GM12891 (cell line): ENCODE measurements around the gene EIPR1.

Source experiments
- DNase-seq: peaks from one replicate; pipeline ENCODE4 v3.0.0; 2011; ENCODE audit warnings: low spot score; ENCODE audit not compliant: insufficient read length
- FAIRE-seq: peaks from 2 replicates; lab custom pipeline; 2011; peaks lifted over from hg19 to GRCh38; lab: Jason Lieb, UNC
- PAX5 ChIP-seq: IDR thresholded peaks from 2 replicates; pipeline ENCODE4 v1.6.1; 2011; ENCODE audit warnings: low read length, moderate library complexity, mild to moderate bottlenecking; ENCODE audit not compliant: insufficient read depth, severe bottlenecking
- POLR2A ChIP-seq: IDR thresholded peaks from 2 replicates; pipeline ENCODE4 v1.6.1; 2011; ENCODE audit warnings: low read depth, low read length, control low read depth
- POLR2AphosphoS5 ChIP-seq: IDR thresholded peaks from 2 replicates; pipeline ENCODE4 v1.6.1; 2011; ENCODE audit warnings: low read depth, low read length, control low read depth
- POU2F2 ChIP-seq: IDR thresholded peaks from 2 replicates; pipeline ENCODE4 v1.6.1; 2011; ENCODE audit warnings: low read depth, mild to moderate bottlenecking, control low read depth, low read length, moderate library complexity
- SPI1 ChIP-seq: IDR thresholded peaks from 2 replicates; pipeline ENCODE4 v1.6.1; 2011; ENCODE audit warnings: low read depth, low read length, control low read depth
- TAF1 ChIP-seq: IDR thresholded peaks from 2 replicates; pipeline ENCODE4 v1.6.1; 2011; ENCODE audit warnings: low read depth, low read length, control low read depth

EIPR1 gene

DNA sequence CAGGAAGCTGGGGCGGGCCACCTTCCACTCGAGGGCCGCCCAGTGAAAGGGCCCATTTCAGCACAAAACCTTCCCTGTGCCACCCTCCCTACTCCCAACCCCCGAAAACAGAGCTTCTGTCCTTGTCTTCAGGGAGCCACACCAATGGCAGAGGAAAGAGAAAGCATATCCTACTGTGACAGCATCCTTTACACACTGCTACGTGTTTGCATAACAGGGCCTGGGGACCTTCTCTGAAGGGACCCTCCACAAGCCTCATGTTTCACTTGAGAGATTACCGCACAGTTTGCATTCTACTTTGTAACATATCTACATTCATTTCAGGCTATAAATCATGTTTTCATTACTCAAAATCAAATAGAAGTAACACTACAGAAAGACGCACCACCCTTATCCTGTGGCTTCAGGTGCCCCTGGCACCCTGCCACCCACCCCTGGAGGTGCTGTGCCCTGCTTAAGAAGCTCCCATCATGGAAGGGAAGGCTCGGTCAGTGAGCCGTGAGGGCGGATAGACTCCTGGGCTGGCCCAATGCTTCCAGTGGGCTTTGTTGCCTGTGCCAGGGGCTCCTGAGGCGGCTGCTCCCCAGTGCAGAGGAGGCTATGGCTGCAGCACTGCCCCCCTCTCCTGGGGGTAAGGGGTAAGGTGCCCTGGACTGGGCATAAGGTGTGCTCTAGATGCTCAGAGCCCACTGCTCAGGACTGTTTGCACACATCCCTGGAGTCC, 52.0 kb downstream of the EIPR1 start:
- no peak for FAIRE-seq
- no peak for DNase-seq
- TF ChIP-seq SPI1 (no peak), POU2F2 (no peak), POLR2A (no peak), PAX5 (no peak), POLR2AphosphoS5 (no peak), TAF1 (no peak)

DNA sequence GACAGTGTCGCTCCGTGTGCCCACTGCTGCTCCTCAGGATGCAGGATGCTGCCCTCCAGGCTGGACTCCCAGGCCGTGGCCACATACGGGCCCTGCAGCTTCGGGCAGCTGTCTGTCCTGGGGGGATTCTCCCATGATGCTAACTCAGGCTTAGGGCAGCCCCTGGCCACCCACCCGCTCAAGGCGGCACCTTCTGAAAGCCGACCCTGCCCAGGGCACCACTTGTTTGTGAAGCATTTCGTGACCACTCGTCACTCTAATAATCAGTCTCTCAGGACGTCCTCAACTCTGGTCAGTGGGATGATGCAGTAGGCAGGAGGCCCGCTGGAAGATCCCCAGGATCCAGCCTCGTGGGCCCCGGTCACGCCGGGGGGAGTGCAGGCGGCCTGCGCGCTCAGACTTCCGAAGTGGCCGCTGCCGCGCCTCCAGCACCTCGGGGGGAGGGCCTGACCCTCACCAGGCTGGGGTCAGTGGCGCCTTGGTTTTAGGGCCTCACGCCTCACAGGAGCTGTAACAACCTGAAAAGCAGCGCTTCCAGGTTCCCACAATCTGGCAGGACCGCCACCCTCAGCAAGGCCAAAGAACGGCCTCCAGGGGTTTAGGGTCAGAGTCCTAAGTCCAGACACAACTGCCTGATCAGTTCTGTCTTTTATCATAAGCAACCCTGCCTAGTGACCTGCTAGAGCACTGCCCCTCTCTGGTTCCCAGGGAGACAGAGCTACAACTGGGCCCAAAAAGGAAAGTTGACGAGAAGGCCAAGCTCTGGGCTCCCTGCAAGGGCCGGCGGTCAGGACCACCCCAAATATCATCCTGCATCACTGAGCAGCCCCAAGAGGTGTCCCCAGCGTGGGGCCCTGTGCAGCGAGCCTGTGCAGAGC, 53.0 kb downstream of the EIPR1 start:
- FAIRE-seq (no peak), DNase-seq (no peak)
- TF ChIP-seq SPI1 = no peak
- TF ChIP-seq PAX5 = no peak
- TF ChIP-seq POU2F2 = no peak
- no peak for TF ChIP-seq TAF1
- no peak for TF ChIP-seq POLR2AphosphoS5
- TF ChIP-seq POLR2A = no peak

DNA sequence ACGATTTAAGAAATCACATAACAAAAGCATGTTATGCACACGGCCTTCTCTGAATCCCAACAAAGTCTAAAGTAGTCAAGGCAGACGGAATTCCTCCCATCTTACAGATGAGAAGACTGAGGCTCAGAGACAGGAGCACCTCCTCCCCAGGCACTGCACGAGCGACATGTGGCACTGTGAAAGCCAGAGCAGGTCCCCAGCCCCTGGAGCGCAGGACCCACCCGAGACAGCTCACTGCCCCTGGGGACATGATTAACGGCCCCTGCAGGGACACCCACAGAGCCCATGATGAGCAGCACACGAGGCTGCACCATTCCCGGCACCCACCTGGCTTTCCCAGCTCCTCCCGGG, 53.6 kb downstream of the EIPR1 start:
- no peak for DNase-seq
- FAIRE-seq = no peak

DNA sequence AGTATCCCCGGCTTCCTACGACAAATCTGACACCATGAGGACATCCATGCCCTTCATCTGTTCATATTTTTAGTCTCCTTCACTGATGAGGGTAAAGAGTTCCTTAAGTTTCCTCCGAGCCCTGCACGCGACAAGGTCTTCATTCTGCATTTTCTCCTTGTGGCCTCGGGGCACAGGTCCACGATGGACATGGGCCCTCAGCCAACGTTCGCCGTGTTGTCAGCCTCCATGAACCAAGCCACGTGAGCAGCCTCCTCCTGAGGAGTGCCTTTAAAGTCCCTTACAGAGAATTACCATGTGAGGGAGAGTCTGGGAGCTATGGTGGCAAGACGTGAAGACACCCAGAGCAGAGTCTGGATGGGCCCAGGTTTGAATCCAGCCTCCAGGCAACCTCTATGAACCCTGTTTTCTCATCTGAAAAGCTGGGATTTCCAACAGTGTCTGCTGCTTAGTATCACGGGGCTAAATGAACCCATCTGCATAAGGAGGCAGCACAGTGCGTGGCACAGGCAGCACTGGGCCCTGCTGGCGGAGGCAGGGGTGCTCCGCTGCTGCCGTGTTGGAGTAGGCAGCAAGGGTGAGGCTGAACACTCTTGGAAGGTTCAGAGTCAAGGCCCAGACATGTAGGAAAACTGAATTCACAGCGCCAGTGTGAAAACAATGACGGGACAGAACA, 54.1 kb downstream of the EIPR1 start:
- no peak for TF ChIP-seq PAX5
- TF ChIP-seq POLR2A = no peak
- TF ChIP-seq POLR2AphosphoS5 = no peak
- TF ChIP-seq TAF1 = no peak
- TF ChIP-seq POU2F2 = no peak
- TF ChIP-seq SPI1 = no peak
- DNase-seq (no peak), FAIRE-seq (no peak)

More for the DNA sequence above, 53.6 kb downstream of the EIPR1 start:
- TF ChIP-seq SPI1 = no peak

DNA sequence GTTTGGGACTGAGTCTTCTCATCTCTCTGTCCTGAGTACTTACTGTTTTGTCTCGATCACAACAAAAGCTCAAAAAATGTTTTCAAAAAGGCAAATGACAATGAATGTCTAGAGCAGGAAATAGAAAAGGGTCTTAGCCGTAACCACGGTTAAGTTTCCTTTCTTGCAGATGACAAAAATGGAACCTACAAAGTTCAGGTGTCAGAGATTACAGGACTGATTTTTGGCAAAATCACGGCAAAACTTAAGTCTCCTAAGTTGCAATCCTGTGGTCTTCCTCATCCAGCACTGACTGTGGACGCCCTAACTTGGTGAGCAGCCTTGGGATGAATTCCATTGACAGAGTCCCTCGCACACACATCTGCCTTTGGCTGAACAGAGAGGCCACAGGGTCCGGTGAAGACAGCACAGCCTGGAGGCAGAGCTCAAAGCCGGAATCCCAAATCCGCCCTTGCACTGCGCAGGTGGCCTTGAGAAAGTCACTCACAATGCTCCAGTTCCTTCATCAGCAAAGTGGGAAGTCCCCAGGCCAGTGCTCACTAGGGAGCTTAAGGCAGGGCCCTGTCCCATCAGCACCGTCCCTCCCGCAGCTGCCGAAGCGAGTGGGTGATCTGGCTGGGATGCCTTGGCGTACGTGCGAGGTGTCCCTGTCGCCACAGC, 55.2 kb downstream of the EIPR1 start:
- DNase-seq (no peak), FAIRE-seq (no peak)
- no peak for TF ChIP-seq POLR2AphosphoS5
- TF ChIP-seq POU2F2 = no peak
- no peak for TF ChIP-seq PAX5
- TF ChIP-seq POLR2A = no peak
- no peak for TF ChIP-seq SPI1
- TF ChIP-seq TAF1 = no peak

DNA sequence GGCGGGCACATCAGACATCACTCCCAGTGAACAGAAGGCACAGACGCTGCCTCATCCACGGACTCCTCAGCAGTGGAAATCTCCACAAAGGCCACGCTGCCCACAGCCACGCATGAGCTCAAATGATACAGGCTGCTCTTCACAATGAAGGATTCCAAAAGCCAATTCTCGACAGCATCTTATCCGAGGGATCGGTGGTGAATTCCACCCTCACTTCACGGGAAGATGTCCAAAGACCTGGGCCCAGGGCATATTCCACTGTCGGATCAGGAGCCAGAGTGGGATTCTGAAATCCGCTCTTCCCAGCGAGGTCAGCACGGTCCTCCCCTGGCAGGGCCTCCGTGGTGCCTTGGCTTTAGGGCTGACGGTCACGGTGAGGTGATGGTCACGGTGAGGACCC, 55.8 kb downstream of the EIPR1 start:
- DNase-seq (no peak), FAIRE-seq (no peak)
- TF ChIP-seq PAX5 = no peak
- TF ChIP-seq TAF1 = no peak
- TF ChIP-seq POU2F2 = no peak
- TF ChIP-seq SPI1 = no peak
- TF ChIP-seq POLR2A = no peak
- no peak for TF ChIP-seq POLR2AphosphoS5

DNA sequence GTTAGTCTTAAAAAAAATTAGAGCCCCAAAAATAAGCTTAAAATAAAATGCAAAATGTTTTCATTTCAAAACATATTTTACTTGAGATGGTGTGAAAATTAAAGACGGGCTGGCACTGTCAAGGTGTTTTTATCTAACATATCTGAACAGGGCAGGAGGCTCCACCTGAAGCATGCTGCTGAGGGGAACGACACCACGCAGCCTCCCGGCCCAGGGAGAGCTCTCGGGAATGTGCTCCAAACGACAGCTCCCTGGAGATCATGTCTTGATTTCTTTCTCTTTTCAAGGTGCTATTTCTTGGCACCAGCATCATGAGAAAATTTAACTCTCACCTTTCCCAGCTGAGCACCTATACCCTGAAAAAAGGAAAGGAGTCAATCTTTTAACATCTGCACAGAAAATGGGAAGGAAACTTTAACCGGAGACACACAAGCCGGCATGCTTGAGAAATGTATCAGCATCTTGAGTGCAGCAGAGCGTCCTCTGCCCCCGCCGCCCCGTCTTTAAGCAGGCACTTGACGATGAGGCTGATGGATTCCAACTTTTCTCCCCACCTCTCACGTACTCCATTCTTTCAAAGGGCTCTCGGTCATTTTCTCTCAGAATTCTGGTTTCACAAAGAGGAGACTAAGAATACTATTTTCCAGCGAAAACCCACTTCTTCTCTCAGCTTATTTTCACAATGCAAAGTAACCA, 56.6 kb downstream of the EIPR1 start:
- DNase-seq (no peak), FAIRE-seq (no peak)
- TF ChIP-seq POU2F2 (no peak), TAF1 (no peak), PAX5 (no peak), SPI1 (no peak), POLR2AphosphoS5 (no peak), POLR2A (no peak)

DNA sequence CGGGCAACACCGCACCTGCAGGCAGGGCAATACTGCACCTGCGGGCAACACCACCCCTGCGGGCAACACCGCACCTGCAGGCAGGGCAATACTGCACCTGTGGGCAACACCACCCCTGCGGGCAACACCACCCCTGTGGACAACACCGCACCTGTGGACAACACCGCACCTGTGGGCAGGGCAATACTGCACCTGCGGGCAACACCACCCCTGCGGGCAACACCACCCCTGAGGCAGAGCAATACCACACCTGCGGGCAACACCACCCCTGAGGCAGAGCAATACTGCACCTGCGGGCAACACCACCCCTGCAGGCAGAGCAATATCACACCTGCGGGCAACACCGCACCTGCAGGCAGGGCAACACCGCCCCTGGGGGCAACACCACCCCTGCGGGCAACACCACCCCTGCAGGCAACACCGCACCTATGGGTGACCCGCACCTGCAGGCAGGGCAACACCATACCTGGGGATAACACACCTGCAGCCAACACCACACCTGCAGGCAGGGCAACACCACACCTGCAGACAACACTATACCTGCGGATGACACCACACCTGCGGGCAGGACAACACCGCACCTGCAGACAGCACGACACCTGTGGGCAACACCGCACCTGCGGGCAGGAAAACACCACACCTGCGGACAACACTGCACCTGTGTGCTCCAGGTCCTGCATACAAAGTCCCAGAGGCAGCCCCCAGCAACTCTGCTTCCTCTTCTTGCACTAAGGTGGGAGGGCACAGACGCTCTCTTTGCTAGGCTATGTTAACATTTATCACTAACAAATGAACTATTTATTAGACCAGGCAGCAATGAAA, 57.7 kb downstream of the EIPR1 start:
- no peak for TF ChIP-seq POU2F2
- TF ChIP-seq POLR2AphosphoS5 = no peak
- no peak for TF ChIP-seq POLR2A
- TF ChIP-seq SPI1 = no peak
- TF ChIP-seq PAX5 = no peak
- no peak for TF ChIP-seq TAF1
- DNase-seq (no peak), FAIRE-seq (no peak)
